HEK293 (cell line): ENCODE measurements around the gene VPS11.

ENCODE experiments used
- CTCF ChIP-seq: fragments of 450-650 bp; formaldehyde crosslinking; IDR thresholded peaks from 2 replicates; pipeline ENCODE4 v1.5.1; 2016; ENCODE audit warnings: missing biosample characterization, missing genetic modification characterization
- TRIM28 ChIP-seq: IDR thresholded peaks from 2 replicates; pipeline ENCODE4 v1.6.1; 2011; ENCODE audit warnings: low read length, control low read depth, borderline replicate concordance
- YY1 ChIP-seq: fragments of 450-650 bp; formaldehyde crosslinking; IDR thresholded peaks from 2 replicates; pipeline ENCODE4 v1.5.1; 2018; ENCODE audit warnings: missing biosample characterization, missing genetic modification characterization
- ZNF121 ChIP-seq: fragments of 450-650 bp; formaldehyde crosslinking; IDR thresholded peaks from 2 replicates; pipeline ENCODE4 v1.5.1; 2016; ENCODE audit warnings: missing biosample characterization, missing genetic modification characterization
- ZNF138 ChIP-seq: fragments of 450-650 bp; formaldehyde crosslinking; IDR thresholded peaks from 2 replicates; pipeline ENCODE4 v1.5.1; 2016; ENCODE audit warnings: missing biosample characterization, missing genetic modification characterization, borderline replicate concordance
- ZNF449 ChIP-seq: fragments of 450-650 bp; formaldehyde crosslinking; IDR thresholded peaks from 2 replicates; pipeline ENCODE4 v1.5.1; 2017; ENCODE audit warnings: missing biosample characterization, mild to moderate bottlenecking, missing genetic modification characterization, moderate library complexity
- ZNF518A ChIP-seq: fragments of 450-650 bp; formaldehyde crosslinking; conservative IDR thresholded peaks from 2 replicates; pipeline ENCODE4 v1.5.1; 2016; ENCODE audit warnings: low read depth, missing biosample characterization, missing genetic modification characterization
- ZNF549 ChIP-seq: fragments of 450-650 bp; IDR thresholded peaks from 2 replicates; pipeline ENCODE4 v1.5.1; 2018; ENCODE audit warnings: missing biosample characterization, missing genetic modification characterization, mild to moderate bottlenecking, inconsistent platforms, moderate library complexity
- ZNF660 ChIP-seq: fragments of 450-650 bp; IDR thresholded peaks from 2 replicates; pipeline ENCODE4 v1.5.1; 2018; ENCODE audit warnings: missing biosample characterization, mild to moderate bottlenecking, missing genetic modification characterization
- ZNF670 ChIP-seq: fragments of 450-650 bp; formaldehyde crosslinking; IDR thresholded peaks from 2 replicates; pipeline ENCODE4 v1.5.1; 2016; ENCODE audit warnings: missing biosample characterization, missing genetic modification characterization, low read depth
- ZNF76 ChIP-seq: fragments of 450-650 bp; formaldehyde crosslinking; IDR thresholded peaks from 2 replicates; pipeline ENCODE4; 2016; ENCODE audit warnings: low read depth, missing biosample characterization, missing genetic modification characterization, borderline replicate concordance
- TF ChIP-seq, protein P1 (sequence below): fragments of 450-650 bp; formaldehyde crosslinking; IDR thresholded peaks from 2 replicates; pipeline ENCODE4 v1.5.1; 2016; ENCODE audit warnings: missing biosample characterization, missing genetic modification characterization, low read depth

DNA sequence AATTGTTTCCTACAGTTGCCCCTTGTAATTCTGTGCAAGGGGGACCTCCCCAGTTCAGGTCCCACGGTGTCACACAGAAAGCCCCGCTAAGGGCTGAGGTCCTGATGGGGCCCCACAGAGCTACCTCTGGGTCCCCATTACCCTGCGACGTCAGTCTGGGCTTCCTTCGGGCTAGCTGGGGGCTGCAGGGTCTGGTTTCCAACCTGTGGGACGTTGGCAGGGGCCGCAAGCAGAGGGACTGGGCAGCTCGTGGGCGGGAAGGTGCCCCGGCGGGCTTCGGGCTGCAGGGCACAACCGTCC lies 37.6 kb upstream of the VPS11 start:
- TF ChIP-seq CTCF (tag by site-specific recombination) (no peak), ZNF121 (no peak), ZNF449 (tag by site-specific recombination) (no peak), ZNF518A (tag by site-specific recombination) (no peak), ZNF670 (tag by site-specific recombination) (no peak), YY1 (tag by site-specific recombination) (no peak), ZNF138 (tag by site-specific recombination) (no peak), ZNF549 (no peak), TRIM28 (no peak), ZNF76 (no peak), ZNF660 (no peak)
- TF ChIP-seq, protein P1, sequence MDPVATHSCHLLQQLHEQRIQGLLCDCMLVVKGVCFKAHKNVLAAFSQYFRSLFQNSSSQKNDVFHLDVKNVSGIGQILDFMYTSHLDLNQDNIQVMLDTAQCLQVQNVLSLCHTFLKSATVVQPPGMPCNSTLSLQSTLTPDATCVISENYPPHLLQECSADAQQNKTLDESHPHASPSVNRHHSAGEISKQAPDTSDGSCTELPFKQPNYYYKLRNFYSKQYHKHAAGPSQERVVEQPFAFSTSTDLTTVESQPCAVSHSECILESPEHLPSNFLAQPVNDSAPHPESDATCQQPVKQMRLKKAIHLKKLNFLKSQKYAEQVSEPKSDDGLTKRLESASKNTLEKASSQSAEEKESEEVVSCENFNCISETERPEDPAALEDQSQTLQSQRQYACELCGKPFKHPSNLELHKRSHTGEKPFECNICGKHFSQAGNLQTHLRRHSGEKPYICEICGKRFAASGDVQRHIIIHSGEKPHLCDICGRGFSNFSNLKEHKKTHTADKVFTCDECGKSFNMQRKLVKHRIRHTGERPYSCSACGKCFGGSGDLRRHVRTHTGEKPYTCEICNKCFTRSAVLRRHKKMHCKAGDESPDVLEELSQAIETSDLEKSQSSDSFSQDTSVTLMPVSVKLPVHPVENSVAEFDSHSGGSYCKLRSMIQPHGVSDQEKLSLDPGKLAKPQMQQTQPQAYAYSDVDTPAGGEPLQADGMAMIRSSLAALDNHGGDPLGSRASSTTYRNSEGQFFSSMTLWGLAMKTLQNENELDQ (tag by site-specific recombination), result no peak
